Measurements from ENCODE around the gene OSER1.

DNA sequence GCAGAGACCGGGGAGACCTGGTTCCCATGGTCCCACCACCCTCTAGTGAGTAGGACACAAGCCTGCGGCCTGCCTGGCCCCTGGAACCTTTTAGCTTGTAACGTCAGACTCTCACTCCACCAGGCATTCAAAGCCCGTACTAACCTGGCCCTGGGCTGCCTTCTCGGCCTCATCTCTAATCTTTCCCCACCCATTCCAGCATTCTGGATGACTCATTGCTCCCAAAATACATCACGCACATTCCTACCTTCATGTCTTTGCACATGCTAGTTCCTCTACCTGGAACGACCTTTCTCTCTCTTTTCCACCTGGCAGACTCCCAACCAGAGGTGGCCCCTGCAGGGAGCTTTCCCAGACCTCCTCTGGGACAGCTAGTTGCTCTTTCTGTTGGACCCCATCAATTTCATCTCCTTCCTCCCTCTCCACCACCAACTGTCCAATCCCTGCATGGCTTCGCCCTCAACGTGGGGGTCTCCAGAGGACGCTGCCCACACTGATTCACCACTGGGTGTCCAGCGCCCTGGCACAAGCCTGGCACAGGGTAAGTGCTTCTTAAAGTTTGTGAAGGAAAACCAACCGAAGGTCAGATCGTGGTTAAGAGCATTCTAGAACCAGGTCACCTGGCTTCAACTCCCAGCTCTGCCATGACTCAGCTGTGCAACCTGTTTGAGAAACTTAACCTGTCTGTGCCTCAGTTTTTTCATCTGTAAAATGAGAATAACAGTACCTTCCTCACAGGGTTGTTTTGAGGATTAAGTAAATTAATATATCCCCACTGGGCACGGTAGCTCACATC is 58.8 kb downstream of the OSER1 start:
- TF ChIP-seq, protein P1, sequence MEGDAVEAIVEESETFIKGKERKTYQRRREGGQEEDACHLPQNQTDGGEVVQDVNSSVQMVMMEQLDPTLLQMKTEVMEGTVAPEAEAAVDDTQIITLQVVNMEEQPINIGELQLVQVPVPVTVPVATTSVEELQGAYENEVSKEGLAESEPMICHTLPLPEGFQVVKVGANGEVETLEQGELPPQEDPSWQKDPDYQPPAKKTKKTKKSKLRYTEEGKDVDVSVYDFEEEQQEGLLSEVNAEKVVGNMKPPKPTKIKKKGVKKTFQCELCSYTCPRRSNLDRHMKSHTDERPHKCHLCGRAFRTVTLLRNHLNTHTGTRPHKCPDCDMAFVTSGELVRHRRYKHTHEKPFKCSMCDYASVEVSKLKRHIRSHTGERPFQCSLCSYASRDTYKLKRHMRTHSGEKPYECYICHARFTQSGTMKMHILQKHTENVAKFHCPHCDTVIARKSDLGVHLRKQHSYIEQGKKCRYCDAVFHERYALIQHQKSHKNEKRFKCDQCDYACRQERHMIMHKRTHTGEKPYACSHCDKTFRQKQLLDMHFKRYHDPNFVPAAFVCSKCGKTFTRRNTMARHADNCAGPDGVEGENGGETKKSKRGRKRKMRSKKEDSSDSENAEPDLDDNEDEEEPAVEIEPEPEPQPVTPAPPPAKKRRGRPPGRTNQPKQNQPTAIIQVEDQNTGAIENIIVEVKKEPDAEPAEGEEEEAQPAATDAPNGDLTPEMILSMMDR (optimal IDR thresholded peaks at IDR 0.05 in 1 of 3, IDR thresholded peaks at IDR 0.05 in 1 of 3, conservative IDR thresholded peaks at IDR 0.05 in 1 of 3; ENCODE audit: extremely low read depth in 1 of 3, insufficient read depth in 2 of 3, low read length in 3 of 3), result no peak
- TF ChIP-seq EZH2 (IDR thresholded peaks at IDR 0.05; ENCODE audit: low read length), result no peak
